ENCODE data around the gene VIL1.

The VIL1 gene

GRCh38 chr2:218458598-218458997, 39.7 kb downstream of the VIL1 start:
- DNase-seq (ENCODE audit: low read depth) = no peak
- no peak for TF ChIP-seq CTCF (conservative IDR thresholded peaks at IDR 0.05; ENCODE audit: low read length)
- H3K4me3 ChIP-seq (ENCODE audit: low read length) = no peak overlapping the region

- H3K4me3 ChIP-seq (ENCODE audit: low read length) = no peak overlapping the region
- peak; percentile 35 for DNase-seq (ENCODE audit: low read depth)
- peak; percentile 57 for TF ChIP-seq CTCF (conservative IDR thresholded peaks at IDR 0.05; ENCODE audit: low read length)
Measured at GRCh38 chr2:218465987-218466633, 47.2 kb downstream of the VIL1 start.

- no peak for DNase-seq (ENCODE audit: low read depth)
- H3K4me3 ChIP-seq (ENCODE audit: low read length) = no peak overlapping the region
- TF ChIP-seq CTCF (conservative IDR thresholded peaks at IDR 0.05; ENCODE audit: low read length) = no peak
Measured at GRCh38 chr2:218470448-218470847, 51.5 kb downstream of the VIL1 start.

- no peak overlapping the region for H3K4me3 ChIP-seq (ENCODE audit: low read length)
- DNase-seq (ENCODE audit: low read depth) = no peak
- no peak for TF ChIP-seq CTCF (conservative IDR thresholded peaks at IDR 0.05; ENCODE audit: low read length)
Measured at GRCh38 chr2:218471036-218471435, 52.1 kb downstream of the VIL1 start.

- no peak for DNase-seq (ENCODE audit: low read depth)
- H3K4me3 ChIP-seq (ENCODE audit: low read length) = no peak overlapping the region
- no peak for TF ChIP-seq CTCF (conservative IDR thresholded peaks at IDR 0.05; ENCODE audit: low read length)
Measured at GRCh38 chr2:218471982-218472381, 53.1 kb downstream of the VIL1 start.

- H3K4me3 ChIP-seq (ENCODE audit: low read length) = no peak overlapping the region
- no peak for DNase-seq (ENCODE audit: low read depth)
- no peak for TF ChIP-seq CTCF (conservative IDR thresholded peaks at IDR 0.05; ENCODE audit: low read length)
Measured at GRCh38 chr2:218472988-218473387, 54.1 kb downstream of the VIL1 start.

GRCh38 chr2:218474527-218474926, 55.6 kb downstream of the VIL1 start:
- TF ChIP-seq CTCF (conservative IDR thresholded peaks at IDR 0.05; ENCODE audit: low read length) = no peak
- H3K4me3 ChIP-seq (ENCODE audit: low read length) = no peak overlapping the region
- no peak for DNase-seq (ENCODE audit: low read depth)
